8988T (cell line): ENCODE results near the gene AKAP3.

Experiments used
- DNase-seq: peaks from one replicate; pipeline ENCODE4 v3.0.0; 2011

AKAP3 gene

GRCh38 chr12:4648501-4649357 lies at the start of gene AKAP3, which contains the start of gene NDUFA9:
Gene AKAP3 (minus strand): TSS chr12:4649051. CDS start chr12:4638196, 10,855 bp downstream.
Gene NDUFA9 (plus strand): TSS chr12:4649114. CDS start chr12:4649127, 13 bp downstream.
- DNase-seq = peak; percentile 14

GRCh38 chr12:4690760-4691159 lies 41.9 kb upstream of the AKAP3 start:
- DNase-seq = no peak

GRCh38 chr12:4685317-4685716 lies 36.5 kb upstream of the AKAP3 start:
- DNase-seq = no peak

GRCh38 chr12:4681732-4682131 lies 32.9 kb upstream of the AKAP3 start:
- no peak for DNase-seq

GRCh38 chr12:4679711-4680110 lies 30.9 kb upstream of the AKAP3 start:
- no peak for DNase-seq

- DNase-seq = no peak
Measured at GRCh38 chr12:4665236-4665635, 16.4 kb upstream of the AKAP3 start.

- no peak for DNase-seq
Measured at GRCh38 chr12:4663971-4664505, 15.2 kb upstream of the AKAP3 start.

- no peak for DNase-seq
Measured at GRCh38 chr12:4653691-4654090, 4.8 kb upstream of the AKAP3 start.

GRCh38 chr12:4653257-4653656 lies 4.4 kb upstream of the AKAP3 start:
- DNase-seq = no peak

GRCh38 chr12:4649358-4649661 lies 459 bp upstream of the AKAP3 start:
- DNase-seq = no peak

- DNase-seq = no peak
Measured at GRCh38 chr12:4648104-4648500, 749 bp downstream of the AKAP3 start.

- DNase-seq = no peak
Measured at GRCh38 chr12:4645023-4645422, 3.8 kb downstream of the AKAP3 start.

- DNase-seq = no peak
Measured at GRCh38 chr12:4643747-4644146, 5.1 kb downstream of the AKAP3 start.

GRCh38 chr12:4630262-4630661 lies 18.6 kb downstream of the AKAP3 start:
- no peak for DNase-seq

GRCh38 chr12:4628406-4628805 lies 20.4 kb downstream of the AKAP3 start:
- no peak for DNase-seq

GRCh38 chr12:4626543-4626942 lies 22.3 kb downstream of the AKAP3 start:
- DNase-seq = no peak

- DNase-seq = no peak
Measured at GRCh38 chr12:4621511-4621910, 27.3 kb downstream of the AKAP3 start.

GRCh38 chr12:4615667-4616066 lies 33.2 kb downstream of the AKAP3 start:
- DNase-seq = no peak

GRCh38 chr12:4610481-4610880 lies 38.4 kb downstream of the AKAP3 start:
- DNase-seq = no peak

GRCh38 chr12:4609071-4609470 lies 39.8 kb downstream of the AKAP3 start:
- no peak for DNase-seq

GRCh38 chr12:4607056-4607455 lies 41.8 kb downstream of the AKAP3 start:
- no peak for DNase-seq

GRCh38 chr12:4604684-4605193 lies 44.1 kb downstream of the AKAP3 start:
- DNase-seq = peak; percentile 27

- no peak for DNase-seq
Measured at GRCh38 chr12:4603946-4604345, 44.9 kb downstream of the AKAP3 start.

- DNase-seq = no peak
Measured at GRCh38 chr12:4603421-4603820, 45.4 kb downstream of the AKAP3 start.

- DNase-seq = no peak
Measured at GRCh38 chr12:4595881-4596280, 53.0 kb downstream of the AKAP3 start.
